Breast epithelium (tissue), 3 donors: ENCODE results near the gene MMS22L.

Source experiments
- POLR2A ChIP-seq: fragments of 450-650 bp; IDR thresholded peaks from one replicate; pipeline ENCODE4 v1.6.1; 2016; ENCODE audit warnings: antibody characterized with exemption, mild to moderate bottlenecking, moderate library complexity
- POLR2AphosphoS5 ChIP-seq, 3 donors: sonication (generic); formaldehyde crosslinking; IDR thresholded peaks; one replicate each; pipeline ENCODE4 v1.6.1; 2017; ENCODE audit warnings: antibody characterized with exemption in 3 of 3
- TF ChIP-seq, protein P1 (sequence below), 3 donors: fragments of 450-650 bp; IDR thresholded peaks; one replicate each; pipeline ENCODE4 v1.5.1; 2016 to 2017; ENCODE audit warnings: antibody characterized with exemption in 3 of 3, mild to moderate bottlenecking in 3 of 3, moderate library complexity in 3 of 3

DNA sequence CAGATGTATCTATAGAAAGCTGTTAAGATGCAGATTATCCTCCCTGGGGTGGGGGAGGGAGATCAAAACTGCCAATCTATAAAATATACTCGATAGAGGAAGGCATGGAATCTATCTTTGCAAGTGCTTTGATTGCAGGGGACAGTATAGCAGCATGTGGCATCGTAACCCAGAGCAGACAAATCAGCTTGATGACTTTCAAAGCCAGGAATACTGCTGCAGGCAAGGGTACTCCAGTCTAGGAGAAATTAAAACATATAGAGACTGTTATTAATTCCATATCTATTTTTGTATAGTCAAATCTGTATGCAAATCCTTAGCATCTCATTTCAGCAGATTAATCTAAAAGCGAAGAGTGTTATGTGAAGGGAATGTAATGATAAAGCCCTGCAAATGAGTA is 159.4 kb downstream of the MMS22L start:
- TF ChIP-seq, protein P1, sequence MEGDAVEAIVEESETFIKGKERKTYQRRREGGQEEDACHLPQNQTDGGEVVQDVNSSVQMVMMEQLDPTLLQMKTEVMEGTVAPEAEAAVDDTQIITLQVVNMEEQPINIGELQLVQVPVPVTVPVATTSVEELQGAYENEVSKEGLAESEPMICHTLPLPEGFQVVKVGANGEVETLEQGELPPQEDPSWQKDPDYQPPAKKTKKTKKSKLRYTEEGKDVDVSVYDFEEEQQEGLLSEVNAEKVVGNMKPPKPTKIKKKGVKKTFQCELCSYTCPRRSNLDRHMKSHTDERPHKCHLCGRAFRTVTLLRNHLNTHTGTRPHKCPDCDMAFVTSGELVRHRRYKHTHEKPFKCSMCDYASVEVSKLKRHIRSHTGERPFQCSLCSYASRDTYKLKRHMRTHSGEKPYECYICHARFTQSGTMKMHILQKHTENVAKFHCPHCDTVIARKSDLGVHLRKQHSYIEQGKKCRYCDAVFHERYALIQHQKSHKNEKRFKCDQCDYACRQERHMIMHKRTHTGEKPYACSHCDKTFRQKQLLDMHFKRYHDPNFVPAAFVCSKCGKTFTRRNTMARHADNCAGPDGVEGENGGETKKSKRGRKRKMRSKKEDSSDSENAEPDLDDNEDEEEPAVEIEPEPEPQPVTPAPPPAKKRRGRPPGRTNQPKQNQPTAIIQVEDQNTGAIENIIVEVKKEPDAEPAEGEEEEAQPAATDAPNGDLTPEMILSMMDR (IDR thresholded peaks at IDR 0.05), result no peak
- TF ChIP-seq POLR2AphosphoS5 (IDR thresholded peaks at IDR 0.05) (no peak), POLR2A (no peak)
